ENCODE measurements around the gene SORL1.

The SORL1 gene

DNA sequence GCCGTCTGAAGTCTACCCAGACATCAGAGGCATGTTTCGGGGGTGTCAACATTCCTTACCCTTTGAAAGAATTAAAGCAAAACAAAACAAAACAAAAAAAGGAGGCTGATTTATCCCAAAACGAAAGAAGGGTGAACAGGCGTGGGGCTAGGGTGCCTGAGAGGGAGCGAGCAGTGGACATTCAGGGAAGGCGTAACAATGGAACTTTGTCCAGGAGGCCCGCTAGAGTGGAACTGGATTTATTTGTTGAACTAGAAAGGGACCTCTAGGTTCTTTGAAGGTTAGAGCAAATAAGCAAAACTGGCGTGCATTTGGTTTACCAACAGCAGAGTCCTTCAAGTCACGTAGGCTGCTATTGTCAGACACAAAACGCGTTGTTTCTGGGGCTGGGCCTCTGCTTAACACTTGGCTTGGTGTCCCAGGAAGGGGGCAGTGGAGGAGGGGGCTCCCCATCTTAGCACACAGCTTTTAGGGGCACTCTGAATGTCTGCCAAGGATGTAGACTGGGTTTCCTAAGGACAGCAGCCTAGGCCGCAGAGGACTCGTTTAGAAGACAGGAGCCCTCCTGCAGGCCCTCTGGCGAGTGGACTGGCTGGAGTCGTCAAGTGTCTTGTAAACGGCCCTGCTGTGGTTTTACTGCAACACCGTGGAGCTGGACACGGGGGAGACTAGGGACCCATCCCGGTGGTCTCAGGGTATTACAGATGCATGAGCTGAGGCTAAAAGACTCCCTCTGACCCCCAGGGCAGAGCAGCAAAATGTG, 204.4 kb downstream of the SORL1 start:
- DNase-seq (ENCODE audit: low read depth in 2 of 2): no peak

GRCh38 chr11:121657146-121657545, 205.0 kb downstream of the SORL1 start:
- no peak for DNase-seq (ENCODE audit: low read depth in 2 of 2)

DNA sequence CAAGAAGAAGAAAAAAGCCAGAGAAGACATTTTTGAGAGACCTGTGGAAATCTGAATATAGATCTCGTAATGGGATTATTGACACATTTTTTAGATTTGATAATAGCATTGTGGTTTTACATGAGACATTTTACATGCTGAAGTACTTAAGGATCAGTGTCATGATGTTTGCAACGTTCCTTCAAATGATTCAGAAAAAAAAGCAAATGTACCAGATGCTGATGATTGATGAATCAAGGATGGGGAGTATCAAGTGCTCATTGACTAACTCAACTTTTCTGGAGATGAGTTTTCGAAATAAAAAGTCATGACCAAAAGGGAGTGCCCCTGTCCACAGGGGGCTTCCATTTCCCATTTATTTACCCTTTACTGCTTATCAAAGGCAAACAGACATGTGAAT, 207.7 kb downstream of the SORL1 start:
- DNase-seq (ENCODE audit: low read depth in 2 of 2): no peak

GRCh38 chr11:121661880-121662486, 209.9 kb downstream of the SORL1 start:
- DNase-seq (ENCODE audit: low read depth in 2 of 2): no peak

DNA sequence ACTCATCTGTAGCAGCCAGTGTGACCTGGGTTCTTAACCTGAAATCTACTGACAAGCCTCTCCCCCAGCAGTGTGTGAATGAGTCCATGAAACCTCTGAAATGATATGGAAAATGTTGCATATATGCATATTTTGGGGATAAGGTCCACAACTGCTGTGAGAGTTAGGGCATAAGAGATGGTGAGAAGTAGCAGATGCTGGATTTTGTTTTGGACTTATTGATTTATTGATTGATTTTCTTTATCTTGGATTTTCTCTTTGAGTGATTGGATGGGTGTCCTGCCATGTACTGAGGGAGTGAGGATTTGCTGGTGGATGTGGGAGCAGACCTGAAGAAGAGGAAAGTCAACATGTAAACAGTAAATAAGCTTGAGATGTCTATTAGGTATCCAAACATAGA, 212.0 kb downstream of the SORL1 start:
- no peak for DNase-seq (ENCODE audit: low read depth in 2 of 2)

DNA sequence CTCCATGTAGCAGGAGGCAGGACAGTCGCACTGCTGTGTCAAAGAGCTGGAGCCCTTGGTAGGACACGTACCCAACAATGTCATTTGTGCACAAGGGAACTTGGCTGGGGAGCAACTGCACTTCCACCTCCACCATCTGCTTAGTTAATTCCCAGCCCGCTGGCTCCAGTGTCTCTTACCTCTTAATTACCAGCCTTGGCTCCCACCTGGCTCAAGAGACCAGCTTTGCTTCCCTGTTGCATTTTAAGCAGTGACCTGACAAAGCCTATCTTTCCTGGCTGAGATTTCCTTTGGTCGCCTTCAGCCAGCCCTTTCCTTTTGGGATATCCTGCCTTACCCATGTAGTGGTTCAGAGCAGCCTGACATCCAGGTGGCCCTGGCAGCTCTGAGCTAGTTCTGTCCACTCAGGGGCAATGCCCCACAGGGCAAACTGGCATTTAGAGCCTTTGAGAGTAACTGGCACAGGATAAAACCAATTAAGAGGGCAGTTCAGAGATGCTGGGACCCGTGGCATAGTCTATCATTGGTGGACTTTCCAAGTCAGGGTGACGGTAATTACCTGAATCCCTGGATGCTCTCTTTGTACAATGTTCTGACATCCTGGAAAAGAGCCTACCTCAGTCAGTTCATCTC, 213.2 kb downstream of the SORL1 start:
- DNase-seq (ENCODE audit: low read depth in 2 of 2): no peak

GRCh38 chr11:121667836-121668235, 215.7 kb downstream of the SORL1 start:
- DNase-seq (ENCODE audit: low read depth in 2 of 2): no peak

- DNase-seq (ENCODE audit: low read depth in 2 of 2): no peak
Observed at GRCh38 chr11:121669422-121669821, 217.3 kb downstream of the SORL1 start.

- DNase-seq (ENCODE audit: low read depth in 2 of 2): no peak
Observed at GRCh38 chr11:121670266-121670665, 218.2 kb downstream of the SORL1 start.

GRCh38 chr11:121670805-121671282, 218.7 kb downstream of the SORL1 start:
- no peak for DNase-seq (ENCODE audit: low read depth in 2 of 2)

GRCh38 chr11:121671283-121672168, 219.4 kb downstream of the SORL1 start:
- no peak for DNase-seq (ENCODE audit: low read depth in 2 of 2)

- no peak for DNase-seq (ENCODE audit: low read depth in 2 of 2)
Observed at GRCh38 chr11:121672630-121673487, 220.7 kb downstream of the SORL1 start.

DNA sequence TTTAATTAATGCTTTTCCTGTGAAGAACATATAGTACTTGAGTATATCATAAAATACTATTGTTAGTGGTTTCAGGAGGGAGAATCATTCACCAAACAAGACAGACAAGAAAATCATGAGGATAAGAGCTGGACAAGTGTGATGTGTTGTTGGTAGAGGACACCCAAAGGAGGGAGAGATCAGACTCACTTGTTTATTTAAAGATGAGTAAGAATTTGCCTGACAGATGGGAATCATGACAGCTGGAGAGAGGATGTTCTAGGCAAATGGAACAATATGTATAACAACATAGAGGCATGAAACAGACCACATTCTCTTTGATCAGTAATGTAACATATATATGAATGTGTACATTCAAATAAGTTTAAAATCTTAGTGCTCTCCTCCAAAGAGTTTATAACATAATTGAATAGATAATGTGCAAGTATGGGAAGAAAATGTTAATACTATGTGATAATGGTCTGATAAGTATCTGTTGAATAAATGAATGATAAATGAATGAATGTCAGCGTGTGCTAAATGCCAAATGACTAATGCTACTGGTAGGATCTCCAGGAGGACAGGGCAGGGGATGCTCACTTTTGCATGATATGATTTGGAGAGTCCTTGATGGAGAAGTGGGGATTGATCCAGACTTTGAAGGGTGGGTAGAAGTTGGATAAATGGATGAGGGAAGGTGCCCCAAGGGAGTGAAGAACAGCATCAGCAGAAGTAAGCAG, 229.6 kb downstream of the SORL1 start:
- DNase-seq (ENCODE audit: low read depth in 2 of 2): no peak
